ENCODE data around the gene CDC5L. TPM values are rescaled to one million over a fixed set of nuclear protein-coding genes. Genes with fewer than 3 reads are reported as not detected.

The CDC5L gene
- polyA plus RNA-seq, 1 donor from 2014 or later: 16.0 TPM

GRCh38 chr6:44390158-44390683, 2.7 kb downstream of the CDC5L start:
- Mint-ChIP-seq H3K27ac (peak overlapping the region; percentile 40 to 88 (median 78)), H3K9me3 (no peaks in the 10 kb centered on the region), H3K36me3 (peaks cover 2% of the 10 kb centered on the region), H3K4me3 (peak overlapping the region in 2 of 4 donors; percentile 24 to 87), H3K27me3 (no peaks in the 10 kb centered on the region), H3K4me1 (peaks cover 27 to 35% (median 30%) of the 10 kb centered on the region in 3 donors)

DNA sequence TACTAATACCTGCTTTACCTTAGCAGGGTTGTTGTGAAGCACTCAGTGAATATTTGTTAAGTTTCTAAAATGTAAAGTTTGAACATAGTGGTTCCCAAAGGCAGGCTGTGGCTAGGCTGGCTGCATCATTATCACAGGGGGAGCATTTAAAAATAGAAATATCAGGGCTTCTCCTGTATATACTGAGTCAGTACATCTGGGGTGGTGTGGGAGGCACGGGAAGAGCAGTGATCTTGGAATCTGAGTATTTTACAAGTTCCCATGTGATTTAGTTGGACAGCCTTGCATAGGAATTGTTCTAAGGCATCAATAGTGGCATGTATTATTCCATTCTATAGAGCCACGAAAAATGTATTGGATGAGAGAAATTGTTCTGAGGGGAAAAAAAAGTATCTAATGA, 8.0 kb downstream of the CDC5L start:
- H3K36me3 Mint-ChIP-seq: peaks cover 5% of the 10 kb centered on the region

GRCh38 chr6:44396968-44397367, 9.5 kb downstream of the CDC5L start:
- peaks cover 4 to 16% (median 11%) of the 10 kb centered on the region in 3 donors for H3K4me1 Mint-ChIP-seq
- H3K9me3 Mint-ChIP-seq: no peaks in the 10 kb centered on the region
- H3K27me3 Mint-ChIP-seq: no peaks in the 10 kb centered on the region
- H3K4me3 Mint-ChIP-seq: no peak overlapping the region
- H3K27ac Mint-ChIP-seq: peak overlapping the region in 1 of 3 donors; percentile 19
- H3K36me3 Mint-ChIP-seq: peaks cover 9% of the 10 kb centered on the region

More for the DNA sequence above, 8.0 kb downstream of the CDC5L start:
- Mint-ChIP-seq H3K27ac (no peak overlapping the region), H3K9me3 (no peaks in the 10 kb centered on the region), H3K4me1 (peaks cover 4 to 12% (median 12%) of the 10 kb centered on the region in 3 donors), H3K27me3 (no peaks in the 10 kb centered on the region), H3K4me3 (peak overlapping the region in 1 of 4 donors; percentile 2)

DNA sequence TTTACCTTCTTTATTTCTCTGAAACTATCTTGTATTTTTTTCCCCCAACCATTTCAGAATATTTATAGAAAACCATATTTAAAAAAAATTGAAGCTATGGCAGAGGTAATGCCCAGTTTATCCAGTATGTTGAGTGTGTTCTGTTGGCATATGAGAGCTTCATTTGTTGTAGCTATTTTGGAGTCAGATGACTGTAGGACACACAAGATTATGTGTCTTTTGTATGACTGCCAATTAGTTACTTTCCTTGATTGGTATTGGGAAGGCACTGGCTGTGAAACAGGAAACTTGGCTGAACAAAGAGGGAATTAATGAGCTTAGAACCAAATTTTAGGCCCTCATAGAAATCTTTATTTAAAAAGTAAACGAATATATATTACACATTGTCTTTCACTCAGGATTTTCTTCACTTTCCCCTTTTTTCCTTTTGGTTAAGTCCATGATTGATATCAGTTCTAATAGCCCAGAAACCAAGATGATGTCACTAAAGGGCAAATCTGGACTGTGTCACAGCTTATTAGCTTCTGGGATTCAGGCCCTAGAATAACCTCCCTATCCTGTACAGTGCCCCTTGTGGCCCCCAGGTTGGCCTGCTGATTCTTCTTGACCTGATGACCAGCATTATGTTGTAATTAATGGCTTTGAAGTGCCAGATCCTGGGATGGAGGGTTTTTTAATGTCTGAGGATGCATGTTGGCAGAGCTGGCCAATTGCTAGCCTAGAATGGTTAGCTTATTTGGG, 10.1 kb downstream of the CDC5L start:
- Mint-ChIP-seq H3K27ac (no peak overlapping the region), H3K27me3 (no peaks in the 10 kb centered on the region), H3K36me3 (peaks cover 9% of the 10 kb centered on the region), H3K9me3 (no peaks in the 10 kb centered on the region), H3K4me1 (peaks cover 6 to 16% (median 12%) of the 10 kb centered on the region in 3 donors), H3K4me3 (no peak overlapping the region)

GRCh38 chr6:44399991-44400390, 12.5 kb downstream of the CDC5L start:
- peaks cover 7% of the 10 kb centered on the region for H3K36me3 Mint-ChIP-seq
- H3K4me1 Mint-ChIP-seq: peaks cover 4 to 16% (median 16%) of the 10 kb centered on the region in 3 donors
- H3K4me3 Mint-ChIP-seq: no peak overlapping the region

DNA sequence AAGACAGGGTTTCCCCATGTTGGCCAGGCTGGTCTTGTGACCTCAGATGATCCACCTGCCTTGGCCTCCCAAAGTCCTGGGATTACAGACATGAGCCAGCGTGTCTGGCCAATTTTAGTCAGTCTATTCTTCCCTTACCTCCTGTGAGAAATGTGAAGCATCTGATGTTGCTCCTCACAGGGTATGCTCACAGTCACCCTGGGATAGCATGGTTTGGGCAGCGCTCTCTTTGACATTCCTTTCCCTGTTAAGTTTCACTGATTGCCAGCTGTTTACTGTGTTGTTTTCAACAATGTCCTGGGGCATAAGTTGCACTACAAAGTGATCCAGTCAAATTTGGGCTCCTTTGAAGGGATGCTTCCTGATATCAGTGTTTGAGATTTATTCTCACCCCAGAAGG, 13.1 kb downstream of the CDC5L start:
- Mint-ChIP-seq H3K27me3 (no peaks in the 10 kb centered on the region), H3K4me1 (peaks cover 4 to 16% (median 16%) of the 10 kb centered on the region in 3 donors), H3K36me3 (peaks cover 7% of the 10 kb centered on the region), H3K4me3 (no peak overlapping the region), H3K27ac (peak overlapping the region in 1 of 3 donors; percentile 16), H3K9me3 (no peaks in the 10 kb centered on the region)

More at GRCh38 chr6:44399991-44400390, 12.5 kb downstream of the CDC5L start:
- Mint-ChIP-seq H3K27ac (no peak overlapping the region), H3K27me3 (no peaks in the 10 kb centered on the region), H3K9me3 (no peaks in the 10 kb centered on the region)

- Mint-ChIP-seq H3K4me1 (peaks cover 4 to 16% (median 15%) of the 10 kb centered on the region in 3 donors), H3K4me3 (no peak overlapping the region), H3K27ac (no peak overlapping the region), H3K27me3 (no peaks in the 10 kb centered on the region), H3K9me3 (no peaks in the 10 kb centered on the region), H3K36me3 (peaks cover 5% of the 10 kb centered on the region)
Observed at GRCh38 chr6:44401138-44401537, 13.6 kb downstream of the CDC5L start.

- no peak overlapping the region for H3K27ac Mint-ChIP-seq
- H3K4me1 Mint-ChIP-seq: peaks cover 6 to 23% (median 11%) of the 10 kb centered on the region in 3 donors
- no peaks in the 10 kb centered on the region for H3K27me3 Mint-ChIP-seq
Observed at GRCh38 chr6:44404022-44404714, 16.7 kb downstream of the CDC5L start.

DNA sequence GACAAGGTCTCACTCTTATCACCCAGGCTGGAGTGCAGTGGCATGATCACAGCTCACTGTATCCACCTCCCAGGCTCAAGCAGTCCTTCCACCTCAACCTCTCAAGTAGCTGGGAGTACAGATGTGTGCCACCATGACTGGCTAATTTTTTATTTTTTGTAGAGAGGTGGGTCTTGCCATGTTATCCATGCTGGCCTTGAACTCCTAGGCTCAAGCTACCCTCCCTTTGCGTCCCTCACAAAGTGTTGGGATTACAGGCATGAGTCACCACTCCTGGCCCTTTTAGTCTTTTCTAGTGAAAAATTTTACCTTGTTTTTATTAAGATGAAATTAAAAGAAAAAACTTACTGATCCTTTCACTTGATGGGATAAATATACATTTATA, 17.2 kb downstream of the CDC5L start:
- Mint-ChIP-seq H3K4me1 (peaks cover 6 to 19% (median 8%) of the 10 kb centered on the region in 3 donors), H3K36me3 (peaks cover 16% of the 10 kb centered on the region), H3K27ac (no peak overlapping the region), H3K27me3 (no peaks in the 10 kb centered on the region), H3K9me3 (no peaks in the 10 kb centered on the region), H3K4me3 (no peak overlapping the region)

More at GRCh38 chr6:44404022-44404714, 16.7 kb downstream of the CDC5L start:
- Mint-ChIP-seq H3K9me3 (no peaks in the 10 kb centered on the region), H3K4me3 (no peak overlapping the region), H3K36me3 (peaks cover 13% of the 10 kb centered on the region)

GRCh38 chr6:44407951-44408670, 20.6 kb downstream of the CDC5L start:
- peak overlapping the region in 1 of 3 donors; percentile 28 for H3K27ac Mint-ChIP-seq
- H3K4me1 Mint-ChIP-seq: peaks cover 3 to 14% (median 4%) of the 10 kb centered on the region in 3 donors
- H3K9me3 Mint-ChIP-seq: no peaks in the 10 kb centered on the region
- no peak overlapping the region for H3K4me3 Mint-ChIP-seq
- H3K27me3 Mint-ChIP-seq: no peaks in the 10 kb centered on the region
- peaks cover 17% of the 10 kb centered on the region for H3K36me3 Mint-ChIP-seq

DNA sequence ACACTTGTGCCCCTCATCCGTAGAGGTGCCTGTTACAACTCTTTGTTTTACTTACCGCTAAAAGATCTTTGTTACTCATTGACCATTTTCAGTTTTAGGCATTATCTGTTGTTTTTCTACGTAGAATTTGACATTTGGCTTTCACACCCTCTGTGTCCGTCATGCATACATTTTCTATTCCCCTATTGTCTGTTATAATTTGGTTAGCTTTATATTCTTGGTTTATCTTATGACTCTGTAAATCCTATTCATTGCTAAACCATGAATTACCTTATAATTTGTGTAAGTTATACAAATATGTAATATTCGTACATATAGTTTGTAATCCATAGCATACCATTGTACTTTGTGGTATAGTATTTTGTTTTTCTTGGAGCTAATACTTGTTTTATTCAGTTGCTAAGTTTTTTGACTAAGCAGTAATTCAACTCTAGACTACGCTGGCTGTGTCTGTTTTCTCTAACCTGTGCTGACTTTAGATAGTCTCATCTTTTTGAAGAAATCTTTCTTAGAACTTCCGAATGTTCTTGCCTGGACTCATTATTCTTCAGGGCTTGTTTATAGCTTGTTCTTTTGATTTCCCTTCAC, 21.8 kb downstream of the CDC5L start:
- Mint-ChIP-seq H3K36me3 (peaks cover 17% of the 10 kb centered on the region), H3K9me3 (no peaks in the 10 kb centered on the region), H3K27ac (peak overlapping the region in 1 of 3 donors; percentile 55), H3K4me1 (peaks cover 0 to 14% (median 3%) of the 10 kb centered on the region in 3 donors), H3K4me3 (peak overlapping the region in 1 of 4 donors; percentile 49), H3K27me3 (no peaks in the 10 kb centered on the region)

DNA sequence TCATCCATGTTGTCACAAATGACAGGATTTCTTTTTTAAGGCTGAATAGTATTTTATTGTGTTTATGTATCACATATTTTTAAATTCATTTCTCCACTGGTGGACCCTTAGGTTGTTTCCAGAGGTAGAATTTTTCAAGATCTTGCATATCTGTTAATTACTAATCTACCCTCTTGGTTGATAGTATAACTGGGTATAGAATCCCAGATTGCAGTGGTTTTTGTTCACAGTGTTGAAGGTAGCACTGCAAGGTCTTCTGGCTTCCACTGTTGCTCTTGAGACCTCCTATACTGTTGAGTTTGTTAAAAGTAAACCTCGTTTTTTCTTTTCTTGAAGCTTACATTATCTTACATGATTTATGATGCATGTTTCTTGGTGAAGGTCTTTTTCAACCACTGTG, 22.9 kb downstream of the CDC5L start:
- Mint-ChIP-seq H3K36me3 (peaks cover 17% of the 10 kb centered on the region), H3K9me3 (no peaks in the 10 kb centered on the region), H3K27ac (no peak overlapping the region)

DNA sequence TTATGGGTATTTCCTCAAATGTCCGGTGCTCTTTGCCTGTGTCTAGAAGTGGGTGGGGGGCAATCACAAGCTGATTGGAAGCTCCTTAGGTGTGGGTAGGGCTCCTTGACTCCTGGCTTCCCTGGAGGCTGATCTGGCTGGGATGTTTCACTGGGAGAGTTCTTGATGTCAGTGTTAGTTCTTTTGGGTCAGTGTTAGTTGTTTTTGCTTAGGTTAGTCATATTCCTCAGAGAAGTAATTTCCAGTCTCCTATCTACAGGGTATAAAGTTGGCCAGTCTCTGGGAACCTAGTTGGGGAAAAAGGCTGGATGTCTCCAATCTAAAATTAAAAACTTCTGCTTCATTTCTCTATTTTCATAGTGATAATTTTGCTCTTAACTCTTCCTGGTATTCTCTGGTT, 23.6 kb downstream of the CDC5L start:
- Mint-ChIP-seq H3K27me3 (no peaks in the 10 kb centered on the region), H3K4me1 (peaks cover 14 to 32% (median 16%) of the 10 kb centered on the region in 3 donors), H3K4me3 (no peak overlapping the region), H3K9me3 (no peaks in the 10 kb centered on the region), H3K36me3 (peaks cover 17% of the 10 kb centered on the region), H3K27ac (no peak overlapping the region)

More for the DNA sequence above, 22.9 kb downstream of the CDC5L start:
- peaks cover 9 to 24% (median 9%) of the 10 kb centered on the region in 3 donors for H3K4me1 Mint-ChIP-seq
- H3K27me3 Mint-ChIP-seq: no peaks in the 10 kb centered on the region
- no peak overlapping the region for H3K4me3 Mint-ChIP-seq

DNA sequence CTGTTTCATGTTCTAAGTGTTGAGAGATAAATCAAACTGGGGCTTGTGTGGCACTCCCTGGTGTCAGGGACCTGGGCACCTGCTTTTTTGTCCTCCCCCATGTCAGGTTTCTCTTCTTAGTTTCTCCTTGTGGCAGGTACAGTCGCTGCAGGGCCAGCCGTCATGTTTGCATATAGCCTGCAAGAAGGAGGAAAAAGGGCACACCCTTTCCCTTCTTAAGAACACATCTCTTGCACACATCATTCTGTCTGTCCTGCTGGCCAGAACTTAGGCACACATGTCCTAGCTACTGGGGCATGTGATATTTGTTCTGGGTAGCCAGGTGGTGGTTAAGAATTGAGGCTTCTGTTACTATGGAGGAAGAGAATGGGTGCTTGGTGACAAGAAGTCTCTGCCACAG, 27.9 kb downstream of the CDC5L start:
- no peaks in the 10 kb centered on the region for H3K9me3 Mint-ChIP-seq
- H3K4me1 Mint-ChIP-seq: peaks cover 14 to 29% (median 18%) of the 10 kb centered on the region in 3 donors
- peaks cover 13% of the 10 kb centered on the region for H3K36me3 Mint-ChIP-seq
- H3K27me3 Mint-ChIP-seq: no peaks in the 10 kb centered on the region
- peak overlapping the region in 2 of 4 donors; percentile 47 to 68 for H3K4me3 Mint-ChIP-seq
- peak overlapping the region in 1 of 3 donors; percentile 21 for H3K27ac Mint-ChIP-seq

Data from IgD-negative memory B cell (primary cell).